GM21423 (cell line): ENCODE results near the gene SCFD2.
"Not testable (repeated sequence)": the region's sequence is repeated elsewhere in the genome, so short reads cannot be mapped to it uniquely, and the experiment has no call there.

Source experiments
- ATAC-seq: cut with Tn5 transposase; IDR thresholded peaks from one replicate; pipeline ENCODE4 v1.9.1; 2021; ENCODE audit warnings: mild to moderate bottlenecking, moderate library complexity; ENCODE audit not compliant: unreplicated experiment

Gene SCFD2

GRCh38 chr4:53194727-53195126 lies 171.1 kb downstream of the SCFD2 start:
- no peak for ATAC-seq

- ATAC-seq, result no peak
Measured at GRCh38 chr4:53193111-53193510, 172.8 kb downstream of the SCFD2 start.

- ATAC-seq, result no peak
Measured at GRCh38 chr4:53192496-53192895, 173.4 kb downstream of the SCFD2 start.

- ATAC-seq, result no peak
Measured at GRCh38 chr4:53191997-53192396, 173.9 kb downstream of the SCFD2 start.

GRCh38 chr4:53189011-53189410 lies 176.8 kb downstream of the SCFD2 start:
- no peak for ATAC-seq

- ATAC-seq, result no peak
Measured at GRCh38 chr4:53186714-53187358, 179.0 kb downstream of the SCFD2 start.

GRCh38 chr4:53185869-53186585 lies 179.8 kb downstream of the SCFD2 start:
- ATAC-seq, result no peak

- ATAC-seq, result no peak
Measured at GRCh38 chr4:53183754-53184153, 182.1 kb downstream of the SCFD2 start.

- not testable (repeated sequence) for ATAC-seq
Measured at GRCh38 chr4:53177751-53178150, 188.1 kb downstream of the SCFD2 start.

- no peak for ATAC-seq
Measured at GRCh38 chr4:53175640-53176039, 190.2 kb downstream of the SCFD2 start.

GRCh38 chr4:53174823-53175222 lies 191.0 kb downstream of the SCFD2 start:
- no peak for ATAC-seq

GRCh38 chr4:53173576-53173975 lies 192.3 kb downstream of the SCFD2 start:
- ATAC-seq, result no peak

GRCh38 chr4:53171797-53172196 lies 194.1 kb downstream of the SCFD2 start:
- ATAC-seq, result no peak

GRCh38 chr4:53169695-53170617 lies 195.9 kb downstream of the SCFD2 start:
- no peak for ATAC-seq

GRCh38 chr4:53168228-53168627 lies 197.6 kb downstream of the SCFD2 start:
- no peak for ATAC-seq

GRCh38 chr4:53162969-53163368 lies 202.9 kb downstream of the SCFD2 start:
- no peak for ATAC-seq

- ATAC-seq, result no peak
Measured at GRCh38 chr4:53161787-53162433, 204.0 kb downstream of the SCFD2 start.

- ATAC-seq, result no peak
Measured at GRCh38 chr4:53161051-53161786, 204.6 kb downstream of the SCFD2 start.

GRCh38 chr4:53156896-53157295 lies 209.0 kb downstream of the SCFD2 start:
- ATAC-seq, result no peak

GRCh38 chr4:53152467-53152866 lies 213.4 kb downstream of the SCFD2 start:
- ATAC-seq, result no peak

GRCh38 chr4:53151489-53151788 lies 214.4 kb downstream of the SCFD2 start:
- no peak for ATAC-seq
